ENCODE measurements around the gene GNG8.

GNG8 gene

DNA sequence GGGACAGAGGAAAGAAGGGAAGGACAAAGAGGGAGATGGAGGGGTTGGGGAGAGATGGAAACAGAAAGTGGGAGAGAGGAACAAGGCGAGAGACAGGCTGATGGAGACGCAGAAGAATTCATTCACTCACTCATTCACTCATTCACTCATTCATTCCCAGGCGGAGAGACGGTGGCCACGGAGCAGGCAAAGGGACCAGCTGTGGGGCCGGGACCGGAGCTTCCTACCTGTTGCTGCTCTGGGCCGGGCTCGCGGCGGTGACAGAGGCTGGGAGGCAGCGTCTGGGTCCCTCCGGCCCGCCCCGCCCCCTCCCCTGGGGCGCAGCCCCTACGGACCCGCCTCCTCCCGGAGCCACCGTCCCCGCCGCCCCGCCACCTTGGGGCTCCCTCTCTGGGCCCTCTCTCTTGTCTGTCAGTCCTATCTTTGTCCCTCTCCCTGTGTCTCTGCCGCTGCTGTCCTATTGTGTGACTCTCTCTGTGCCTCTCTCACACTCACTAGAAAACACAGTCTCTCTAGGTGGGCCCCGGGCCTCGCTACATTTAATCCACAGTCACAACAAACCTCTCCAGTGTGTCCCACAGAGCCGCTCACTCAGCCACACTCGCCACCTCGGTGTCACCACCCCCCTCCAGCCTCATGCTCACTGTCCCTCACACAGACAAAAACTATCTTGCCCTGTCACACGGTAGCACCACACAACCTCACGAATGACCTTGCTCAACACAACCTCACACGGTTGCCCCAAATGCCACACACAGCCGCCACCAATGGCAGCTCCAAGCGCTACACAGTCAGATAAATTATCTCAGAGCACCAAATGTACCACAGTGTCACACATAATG, at the start of gene GNG8:
GNG8 (minus strand) TSS at position 283 of the 842 bp plus-strand sequence. CDS start 1,520 bp downstream, outside the sequence.
- peak; percentile 36 for DNase-seq

DNA sequence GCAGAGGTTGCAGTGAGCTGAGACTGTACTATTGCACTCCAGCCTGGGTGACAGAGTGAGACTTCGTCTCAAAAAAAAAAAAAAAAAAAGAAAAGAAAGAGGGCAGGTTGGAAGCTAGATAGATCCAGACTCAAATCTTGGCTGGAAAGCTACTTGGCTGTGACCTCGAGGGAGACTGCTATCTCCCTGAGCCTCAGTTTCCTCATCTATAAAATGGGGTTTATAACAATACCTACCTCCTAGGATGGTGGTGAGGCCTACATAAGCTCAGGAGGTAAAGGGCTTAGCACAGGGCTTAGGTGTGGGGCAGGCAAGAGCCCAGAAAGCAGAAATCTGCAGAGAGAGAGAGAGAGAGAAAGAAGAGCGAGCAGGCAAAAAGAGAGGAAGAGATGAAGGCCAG, 49.2 kb upstream of the GNG8 start:
- no peak for DNase-seq

DNA sequence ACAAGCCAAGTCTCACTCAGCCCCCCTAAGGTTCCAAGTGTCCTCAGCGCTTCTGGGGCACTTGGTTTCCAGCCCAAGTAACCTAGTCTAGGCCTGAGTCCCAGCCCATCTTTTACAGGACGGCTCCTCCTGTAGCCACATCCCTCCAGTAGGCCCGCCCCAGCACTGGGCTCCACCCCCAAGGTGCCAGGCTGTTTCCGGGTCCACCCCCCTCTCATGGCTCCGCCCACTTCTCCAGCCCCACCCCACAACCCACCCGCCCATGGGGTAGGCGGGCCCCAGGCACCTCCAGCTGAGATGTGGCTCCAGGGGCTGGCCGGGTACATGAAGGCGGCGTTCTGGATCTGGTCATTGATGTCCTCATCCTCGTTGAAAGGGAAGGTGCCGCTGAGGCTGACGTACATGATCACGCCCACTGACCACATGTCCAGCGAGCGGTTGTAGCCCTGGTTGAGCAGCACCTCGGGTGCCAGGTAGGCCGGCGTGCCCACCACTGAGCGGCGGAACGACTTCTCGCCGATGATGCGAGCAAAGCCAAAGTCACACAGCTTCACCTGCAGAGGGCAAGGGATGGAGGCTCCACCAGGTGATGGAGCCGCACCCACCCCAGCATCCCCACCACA, 42.2 kb upstream of the GNG8 start:
- DNase-seq, result peak; percentile 73

DNA sequence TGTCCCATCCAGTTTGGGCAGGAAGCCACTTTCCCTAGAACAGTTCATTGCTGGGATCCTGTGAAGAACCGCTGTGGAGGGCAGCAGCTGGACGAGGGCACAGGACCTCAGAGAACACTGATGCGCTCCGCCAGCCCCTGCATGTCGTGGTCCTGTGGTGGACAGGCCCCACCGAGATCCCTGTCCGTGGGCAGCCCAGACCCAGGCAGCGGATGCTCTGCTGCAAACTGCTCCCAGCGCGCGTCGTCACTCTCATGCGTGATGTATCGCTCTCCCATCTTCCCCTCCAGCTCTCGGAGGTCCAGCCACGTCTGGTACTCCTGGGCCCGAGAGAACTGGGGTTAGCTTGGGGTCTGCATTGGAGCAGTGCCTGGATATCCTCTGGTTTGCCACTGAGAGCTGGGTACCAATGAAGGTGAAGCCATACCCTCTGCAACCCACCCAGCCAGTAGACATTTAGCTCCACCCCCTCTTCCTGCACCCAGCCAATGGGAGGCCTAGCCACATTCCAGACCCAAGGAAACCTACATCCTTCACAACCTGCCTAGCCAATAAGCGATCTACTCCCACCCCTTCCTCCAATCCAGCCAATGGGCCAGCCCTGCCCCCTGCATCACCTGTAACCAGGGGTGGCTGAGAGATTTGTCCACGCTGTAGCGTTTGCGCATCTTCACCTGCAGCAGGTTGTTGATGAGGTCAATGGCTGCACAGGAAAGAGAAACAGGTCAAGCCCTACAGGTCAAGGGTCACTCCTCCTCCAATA, 38.6 kb upstream of the GNG8 start:
- no peak for DNase-seq

DNA sequence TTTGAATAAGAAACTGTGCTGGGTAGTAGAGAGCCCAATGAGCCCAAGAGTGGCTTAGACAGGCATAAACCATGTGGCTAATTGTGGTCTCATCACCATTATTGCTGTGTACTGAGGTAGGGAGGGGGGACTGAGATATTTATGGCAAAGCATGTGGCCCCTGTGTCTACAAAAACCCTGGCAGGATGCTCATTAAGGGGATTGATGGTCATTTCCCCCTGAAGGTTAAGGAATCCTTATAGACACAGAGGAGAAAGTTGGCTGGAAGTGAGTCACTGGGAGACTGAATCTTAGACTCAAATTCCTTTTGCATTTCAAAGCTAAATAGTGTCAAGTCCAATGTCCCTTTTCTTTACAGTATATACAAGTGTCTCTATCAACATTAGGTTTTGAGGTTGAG, 34.8 kb upstream of the GNG8 start:
- DNase-seq, result no peak

DNA sequence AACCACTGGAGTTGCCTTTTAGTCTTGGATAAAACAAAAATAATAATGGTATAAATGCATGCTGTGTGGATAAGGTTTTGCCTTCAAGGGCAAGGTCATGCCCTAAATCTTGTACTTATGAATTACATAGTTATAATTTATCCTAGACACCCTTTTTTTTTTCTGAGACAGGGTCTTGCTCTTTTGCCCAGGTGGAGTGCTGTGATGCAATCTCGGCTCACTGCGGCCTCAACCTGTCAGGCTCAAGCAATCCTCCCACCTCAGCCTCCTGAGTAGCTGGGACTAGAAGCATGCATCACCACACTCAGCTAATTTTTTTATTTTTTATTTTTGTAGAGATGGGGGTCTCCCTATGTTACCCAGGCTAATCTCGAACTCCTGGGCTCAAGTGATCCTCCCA, 32.7 kb upstream of the GNG8 start:
- no peak for DNase-seq

DNA sequence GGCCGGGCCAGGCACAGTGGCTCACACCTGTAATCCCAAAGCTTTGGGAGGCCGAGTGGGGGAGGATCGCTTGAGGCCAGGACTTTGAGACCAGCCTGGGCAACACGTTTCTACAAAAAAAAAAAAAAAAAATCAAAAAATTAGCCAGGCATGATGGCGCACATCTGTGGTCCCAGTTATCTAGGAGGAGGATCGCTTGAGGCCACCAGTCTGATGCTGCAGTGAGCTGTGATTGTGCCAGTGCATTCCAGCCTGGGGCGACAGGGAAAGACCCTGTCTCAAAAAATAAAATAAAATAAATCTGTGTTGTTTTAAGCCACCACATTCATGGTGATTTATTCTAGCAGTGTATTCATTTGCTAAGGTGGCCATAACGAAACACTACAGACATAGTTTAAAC, 29.1 kb upstream of the GNG8 start:
- DNase-seq, result no peak

DNA sequence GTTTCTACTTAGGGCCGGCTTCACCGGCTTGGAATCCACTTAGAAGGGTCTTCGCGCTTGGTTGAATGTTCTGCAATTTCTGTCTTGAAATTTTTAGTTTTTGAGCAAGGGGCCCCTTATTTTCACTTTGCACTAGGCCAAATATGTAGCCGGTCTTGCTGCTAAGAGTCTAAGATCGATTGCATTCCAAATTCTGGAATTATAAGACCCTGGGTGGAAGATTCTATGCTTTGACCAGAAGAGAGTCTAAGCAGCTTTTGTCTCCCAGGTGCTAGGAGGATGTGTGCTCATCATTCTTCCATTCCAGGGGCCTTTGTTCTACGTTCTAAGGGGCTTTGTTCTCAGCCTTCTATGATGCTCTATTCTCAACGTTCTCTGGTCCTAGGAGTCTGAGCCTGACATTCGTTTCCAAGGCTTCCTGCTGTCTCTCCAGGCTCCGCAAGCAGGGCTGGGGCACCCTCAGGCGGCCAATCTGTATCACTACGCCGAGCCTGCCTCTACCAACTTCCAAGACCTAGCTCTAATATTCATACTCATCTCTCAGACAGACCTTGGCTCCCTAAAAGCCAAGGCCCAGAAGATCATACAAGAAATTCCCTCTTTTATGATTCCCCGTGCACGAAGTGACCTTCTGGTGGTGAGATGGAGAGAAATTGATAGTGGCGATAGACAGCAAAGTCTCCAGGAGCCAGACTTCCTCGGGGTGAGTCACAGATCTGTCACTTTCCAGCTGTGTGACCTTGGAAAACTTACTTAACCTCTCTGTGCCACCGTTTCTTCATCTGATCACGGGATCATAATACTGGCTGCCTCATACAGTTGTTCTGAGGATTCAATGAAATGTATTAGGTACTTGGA, 26.0 kb upstream of the GNG8 start:
- peak; percentile 82 for DNase-seq

DNA sequence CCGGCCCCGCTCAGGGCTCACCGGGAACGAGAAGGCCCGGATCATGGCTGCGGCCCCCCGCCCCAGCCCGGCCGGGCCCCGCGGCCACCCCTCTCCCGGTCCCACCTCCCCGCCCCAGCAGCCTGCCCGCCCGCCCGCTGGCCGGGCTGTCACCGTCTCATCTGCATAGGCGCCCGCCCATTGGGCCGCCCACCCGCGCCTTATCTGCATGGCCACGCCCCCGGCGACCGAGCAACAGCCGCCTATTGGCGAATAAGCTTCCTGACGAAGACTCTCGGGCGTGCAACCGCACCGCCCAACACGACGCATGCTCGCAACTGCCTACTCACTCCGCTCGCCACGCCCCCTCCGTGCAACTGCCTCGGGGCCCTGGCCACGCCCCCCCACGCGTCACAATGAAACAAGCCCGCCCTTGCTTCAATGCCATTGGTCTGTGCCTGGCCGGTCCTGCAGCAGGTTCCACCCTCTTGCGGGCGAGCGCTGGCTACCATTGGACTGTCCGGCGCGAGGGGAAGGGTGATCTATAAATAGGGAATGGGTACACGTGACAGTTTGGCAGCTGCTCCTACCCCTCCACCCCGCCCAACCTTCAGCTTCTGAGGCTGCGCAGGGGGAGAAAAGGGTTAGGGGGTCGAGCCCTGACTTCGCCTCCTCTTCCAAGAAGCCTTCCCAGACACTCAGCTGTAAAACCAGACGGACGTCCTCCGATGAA, 25.2 kb upstream of the GNG8 start, which contains the start of gene DACT3:
DACT3 (minus strand) TSS at position 163 of the 712 bp plus-strand sequence; CDS start at position 45, 118 bp downstream.
- DNase-seq, result peak; percentile 100

DNA sequence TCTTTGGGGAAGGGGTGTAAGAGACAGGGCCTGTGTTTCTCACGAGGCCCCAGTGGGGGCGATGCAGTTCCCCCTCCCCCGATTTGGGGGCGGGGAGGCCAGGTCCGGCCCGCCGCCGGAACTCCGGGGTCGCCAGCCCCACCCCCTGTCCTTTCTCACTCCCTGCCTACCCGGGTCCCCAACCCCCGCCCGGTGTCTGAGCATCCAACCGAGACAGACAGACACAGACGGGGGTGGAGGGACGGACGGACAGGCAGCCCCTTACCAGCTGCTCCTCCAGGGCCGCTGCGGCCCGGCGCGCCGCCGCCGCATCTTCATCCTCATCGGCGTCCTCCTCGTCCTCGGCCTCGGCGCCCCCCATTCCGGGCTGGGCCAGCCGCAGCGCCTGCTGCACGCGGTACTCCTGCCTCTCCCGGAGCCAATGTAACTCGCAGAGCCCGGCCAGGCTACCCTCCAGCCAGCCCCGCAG, 24.6 kb upstream of the GNG8 start:
- DNase-seq, result peak; percentile 20

DNA sequence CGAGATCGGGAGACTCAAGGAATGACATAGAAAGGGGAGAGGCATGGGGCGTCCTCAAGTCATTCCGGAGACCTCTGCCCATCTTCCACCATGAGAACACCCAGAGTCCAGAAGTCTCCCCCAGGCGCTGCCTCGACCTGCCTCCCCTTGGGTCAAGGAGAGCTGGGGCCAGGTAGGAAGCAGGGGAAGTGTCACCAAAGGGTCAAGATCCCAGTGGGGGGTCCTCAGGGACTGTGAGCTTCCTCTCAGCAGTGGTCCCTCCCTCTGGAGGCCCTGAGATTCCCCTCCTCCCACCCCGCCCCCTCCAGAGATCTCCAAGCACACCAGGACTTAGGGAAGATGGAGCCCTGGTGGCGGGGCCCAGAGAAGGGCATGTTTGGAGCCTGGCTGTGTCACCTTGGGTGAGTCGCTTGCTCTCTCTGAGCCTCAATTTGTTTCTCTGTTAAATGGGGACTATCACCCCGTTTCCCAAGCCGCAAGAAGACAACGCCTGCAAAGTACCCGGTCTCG, 24.1 kb upstream of the GNG8 start:
- DNase-seq, result no peak

DNA sequence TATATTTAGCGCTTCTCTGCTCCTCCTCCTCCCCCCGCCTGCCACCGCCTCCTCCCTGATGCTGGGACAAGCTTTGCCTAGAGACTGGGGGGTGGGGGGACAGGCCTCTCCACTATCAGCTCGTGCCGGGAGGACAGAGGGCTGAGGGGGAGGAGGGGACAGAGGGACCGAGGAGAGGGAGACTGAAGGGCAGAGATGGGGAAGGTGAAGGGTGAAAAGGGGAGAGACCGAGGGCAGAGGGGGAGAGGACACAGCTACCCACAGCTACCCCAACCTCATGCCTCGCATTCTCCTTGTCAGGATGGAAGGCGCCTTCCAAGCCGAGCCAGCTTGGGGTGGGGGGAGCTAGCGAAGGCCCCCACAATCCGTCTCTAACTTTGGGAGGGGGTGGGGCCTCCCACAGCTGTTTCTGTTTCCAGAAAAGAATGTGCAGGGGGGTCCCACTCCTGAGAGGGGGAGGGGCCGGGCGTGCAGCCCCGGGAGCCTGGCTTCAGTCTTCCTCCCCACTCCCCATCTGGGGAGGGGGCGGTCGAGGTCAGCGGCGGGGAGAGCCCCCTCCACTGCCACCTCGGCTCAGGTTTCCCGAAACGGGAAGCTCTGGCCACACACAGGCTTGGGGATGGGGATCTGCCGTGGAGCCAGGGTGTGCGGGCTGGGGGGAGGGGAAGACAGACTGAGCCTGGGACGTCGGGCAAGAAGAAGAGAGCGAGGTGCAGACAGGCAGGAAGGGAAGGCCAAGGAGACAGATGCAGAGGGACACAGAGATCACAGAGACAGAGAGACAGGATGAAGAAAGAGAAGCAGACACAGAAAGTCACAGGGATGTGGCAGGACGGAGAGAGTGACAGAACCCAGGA, 23.4 kb upstream of the GNG8 start:
- DNase-seq, result no peak

DNA sequence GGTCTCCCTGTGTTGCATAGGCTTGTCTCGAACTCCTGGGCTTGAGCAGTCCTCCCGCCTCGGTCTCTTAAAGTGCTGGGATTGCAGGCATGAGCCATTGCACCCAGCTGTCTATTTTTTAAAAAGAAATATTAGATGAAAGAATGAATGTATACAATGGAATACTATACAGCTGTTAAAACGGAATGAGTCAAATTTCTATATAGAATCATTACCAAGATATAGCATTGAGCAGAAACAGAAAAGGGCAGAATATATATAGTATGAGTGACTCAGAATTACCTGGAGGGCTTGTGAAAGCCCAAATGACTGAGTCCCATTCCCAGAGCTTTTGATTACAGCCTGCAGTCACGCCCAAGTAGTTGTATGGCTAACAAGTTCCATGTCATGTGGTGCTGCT, 20.5 kb upstream of the GNG8 start:
- no peak for DNase-seq

DNA sequence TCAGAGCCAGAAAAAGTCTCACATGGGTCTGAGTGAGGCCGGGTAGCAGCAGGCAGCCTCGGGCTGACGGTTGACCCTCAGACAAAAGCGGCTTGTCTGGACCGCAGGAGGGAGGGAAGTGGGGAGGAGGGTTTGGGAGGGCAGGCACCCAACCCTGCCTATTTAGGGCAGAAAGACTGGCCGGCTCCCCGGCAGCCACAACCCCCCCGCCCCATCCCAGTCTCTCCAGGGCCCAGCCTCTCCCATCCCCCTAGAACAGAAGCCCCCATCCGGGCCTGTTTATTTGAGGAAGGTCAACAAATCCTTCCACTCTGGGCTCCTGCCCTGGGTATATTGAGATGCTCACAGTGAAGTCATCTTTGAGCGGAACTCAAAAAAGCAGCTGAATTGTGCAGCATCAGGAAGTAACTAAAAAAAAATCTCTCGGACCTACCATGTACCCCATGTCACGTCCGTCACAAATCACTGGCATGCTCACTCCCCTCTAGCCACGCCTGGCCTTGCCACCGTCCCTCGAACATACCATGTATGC, 18.7 kb upstream of the GNG8 start:
- DNase-seq, result no peak

DNA sequence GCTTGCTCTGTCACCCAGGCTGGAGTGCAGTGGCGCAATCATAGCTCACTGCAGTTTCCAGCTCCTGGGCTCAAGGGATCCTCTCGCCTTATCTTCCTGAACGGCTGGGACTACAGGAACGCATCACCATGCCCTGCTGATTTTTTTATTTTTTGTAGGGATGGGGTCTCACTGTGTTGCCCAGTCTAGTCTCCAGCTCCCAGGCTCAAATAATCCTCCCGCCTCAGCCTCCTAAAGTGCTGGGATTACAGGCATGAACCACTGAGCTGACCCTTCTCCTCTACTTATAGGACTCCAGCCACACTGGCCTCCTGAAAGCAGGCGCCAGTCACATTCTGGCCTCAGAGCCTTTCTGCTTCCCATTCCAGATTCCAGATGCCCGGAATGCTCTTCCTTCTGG, 14.4 kb upstream of the GNG8 start:
- no peak for DNase-seq

DNA sequence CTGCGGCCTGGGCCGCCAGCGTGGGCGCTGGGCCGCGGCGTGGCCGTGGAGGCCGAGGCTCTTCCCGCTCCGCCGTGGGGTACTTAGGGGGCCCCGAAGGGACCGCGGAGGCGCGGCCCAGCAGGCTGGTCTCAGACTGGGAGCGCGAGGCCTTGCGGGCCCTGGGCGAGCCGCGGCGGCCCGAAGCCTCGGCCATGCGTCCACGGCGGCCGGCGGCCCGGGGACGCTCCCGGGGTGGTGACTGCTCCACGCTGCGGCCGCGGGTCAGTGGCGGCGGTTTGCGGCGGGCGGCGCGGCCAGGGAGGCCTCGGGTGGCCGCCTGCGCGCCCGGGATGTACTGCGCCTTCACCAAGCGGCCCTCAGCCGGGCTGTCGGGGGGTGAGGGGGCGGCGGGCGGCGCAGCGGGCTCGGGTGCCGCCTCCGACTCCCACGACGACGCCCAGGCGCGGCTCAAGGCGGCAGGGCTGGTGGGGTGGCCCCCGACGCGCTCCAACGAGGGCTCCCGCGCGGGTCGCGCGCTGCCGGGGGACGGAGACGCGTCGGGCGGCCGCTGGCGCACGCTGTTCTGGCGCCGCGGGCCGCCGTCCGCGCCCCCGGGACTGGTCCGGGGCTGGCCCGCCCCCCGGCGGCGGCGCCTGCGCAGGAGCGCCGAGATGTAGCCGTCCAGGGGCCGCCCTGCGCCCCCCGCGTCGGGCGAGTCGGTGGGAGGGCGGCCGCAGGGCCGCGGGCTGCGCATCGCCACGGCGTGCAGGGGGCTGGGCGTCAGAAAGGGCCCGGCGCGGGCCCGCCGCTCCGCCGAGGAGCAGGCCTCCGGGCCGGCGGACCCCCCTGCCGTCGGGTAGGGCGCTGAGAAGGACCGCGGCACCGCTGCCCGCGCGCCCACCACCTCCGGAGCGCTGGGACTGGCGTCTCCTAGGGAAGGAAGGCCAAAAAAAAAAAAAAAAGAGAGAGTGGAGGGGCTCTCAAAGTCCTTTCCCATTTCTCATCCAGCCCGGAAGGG, 13.3 kb upstream of the GNG8 start:
- DNase-seq, result no peak

DNA sequence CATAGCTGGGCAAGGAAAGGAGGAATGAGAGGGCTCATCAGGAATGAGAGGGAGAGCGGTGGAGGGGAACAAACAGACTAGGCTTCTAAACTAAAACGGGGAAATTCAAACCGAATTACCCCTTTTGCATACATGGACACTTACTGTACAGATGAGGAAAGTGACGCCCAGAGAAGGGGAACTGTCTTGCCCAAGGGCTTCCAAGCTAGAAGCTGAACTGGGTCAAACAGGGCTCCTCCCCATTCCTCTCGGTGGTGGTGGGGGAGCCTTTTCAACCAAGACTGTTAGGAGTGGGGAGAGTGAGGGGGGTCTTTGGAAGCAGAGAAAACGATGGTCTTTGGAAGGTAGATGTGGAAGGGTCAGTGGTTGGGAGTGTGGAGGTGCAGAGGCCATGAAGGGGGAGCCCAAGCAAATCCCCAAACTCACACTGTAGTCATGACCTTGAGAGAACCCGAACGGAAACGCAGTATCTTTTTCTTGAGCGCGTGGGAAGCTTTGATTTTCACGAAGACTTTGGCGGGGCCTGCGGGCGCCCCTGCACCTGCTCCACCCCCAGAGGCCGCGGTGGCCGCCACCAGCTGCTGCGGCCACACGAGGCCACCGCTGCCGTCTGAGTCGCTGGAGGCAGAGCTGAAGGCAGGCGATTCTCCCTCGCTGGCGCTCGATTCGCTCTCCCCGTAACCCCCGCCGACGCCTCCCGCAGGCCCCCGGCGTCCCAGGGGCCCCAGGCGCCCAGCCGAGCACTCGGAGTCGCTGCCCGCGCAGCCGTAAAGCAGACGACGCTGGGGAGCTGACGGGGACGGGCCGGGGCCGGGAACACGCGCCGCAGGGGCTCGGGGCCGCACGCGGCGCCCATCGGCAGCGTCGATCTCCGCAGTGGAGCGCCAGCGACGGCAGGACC, 12.3 kb upstream of the GNG8 start:
- no peak for DNase-seq

DNA sequence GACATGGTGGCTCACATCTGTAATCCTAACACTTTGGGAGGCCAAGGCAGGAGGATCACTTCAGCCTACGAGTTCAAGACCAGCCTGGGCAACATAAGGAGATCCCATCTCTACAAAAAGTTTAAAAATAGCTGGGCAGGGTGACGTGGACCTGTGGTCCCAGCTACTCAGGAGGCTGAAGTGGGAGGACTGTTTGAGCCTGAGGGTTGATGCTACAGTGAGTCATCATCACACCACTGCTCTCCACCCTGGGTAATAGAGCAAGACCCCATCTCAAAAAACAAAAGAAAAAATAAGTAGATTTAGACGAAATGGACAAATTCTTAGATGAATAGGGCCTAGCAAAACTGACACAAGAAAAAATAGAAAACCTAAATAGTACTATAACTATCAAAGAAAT, 10.4 kb upstream of the GNG8 start:
- DNase-seq, result no peak

All from CD4-positive, alpha-beta T cell treated with Interleukin-17A for 1 hour (primary cell).